ENCODE data around the gene KRTAP16-1. TPM values are rescaled to one million over a fixed set of nuclear protein-coding genes. Genes with fewer than 3 reads are reported as not detected.
A peak's percentile ranks its signal among the peaks of the same experiment; 100 is the strongest.

Gene KRTAP16-1
- total and polyA plus RNA-seq, 2 of the 4 experiments (the other 2 are of a cell fraction): not detected

DNA sequence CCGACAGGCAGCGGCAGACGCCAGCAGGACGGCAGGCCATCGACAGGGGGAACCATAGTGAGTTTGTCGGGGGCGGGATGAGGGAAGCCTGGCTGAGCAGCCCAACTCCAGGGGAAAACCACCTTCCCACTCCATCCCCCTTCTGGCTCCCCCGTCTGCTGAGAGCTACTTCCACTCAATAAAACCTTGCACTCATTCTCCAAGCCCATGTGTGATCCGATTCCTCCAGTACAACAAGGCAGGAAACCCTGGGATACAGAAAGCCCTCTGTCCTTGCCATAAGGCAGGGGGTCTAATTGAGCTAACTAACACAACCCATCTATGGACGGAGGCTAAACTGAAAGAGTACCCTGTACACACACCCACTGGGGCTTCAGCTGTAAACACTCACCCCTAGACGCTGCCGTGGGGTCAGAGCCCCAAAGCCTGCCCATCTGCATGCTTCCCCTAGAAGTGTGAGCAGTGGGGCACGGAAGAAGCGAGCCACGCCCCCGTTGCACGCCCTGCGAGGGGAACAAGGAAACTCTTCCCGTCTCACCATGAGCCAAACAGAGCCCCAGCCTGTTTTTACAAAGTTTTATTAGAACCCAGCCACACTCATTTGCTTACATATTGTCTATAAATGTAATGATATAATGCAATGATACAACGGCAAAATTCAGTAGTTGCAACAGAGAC, 10.5 kb downstream of the KRTAP16-1 start:
- H4K20me1 ChIP-seq (ENCODE audit: insufficient read depth, low read length): no peaks in the 10 kb centered on the region
- H3K56ac ChIP-seq (ENCODE audit: extremely low read depth, insufficient read depth, low read length): no peak overlapping the region
- no peak overlapping the region for H2BK20ac ChIP-seq (ENCODE audit: low read depth, low read length)
- no peak overlapping the region for H2BK120ac ChIP-seq (ENCODE audit: low read depth, low read length)
- in situ Hi-C loops (cut with MboI; ENCODE audit: low sequenced_read_pairs): no loop called here
- no peaks in the 10 kb centered on the region for H3K4me1 ChIP-seq (ENCODE audit: control insufficient read depth, insufficient read depth, low read length)
- 83% methylated on average over 3 of the region's 20 CpGs; no CpG with 5 or more reads in 1 of the 2 experiments for WGBS, 2 experiments (ENCODE audit: extremely low coverage in 2 of 2, insufficient read length in 1 of 2)
- no peak overlapping the region for H3K4ac ChIP-seq (ENCODE audit: low read depth, low read length)
- ChIA-PET POLR2A (ENCODE audit: unreplicated experiment) (no interaction called here), CTCF (no interaction called here)
- intact Hi-C loops (cut with micrococcal nuclease): no loop called here
- TF ChIP-seq FOS (IDR thresholded peaks at IDR 0.05; ENCODE audit: low read depth, low read length): no peak
- no peak overlapping the region for H3K18ac ChIP-seq (ENCODE audit: low read depth, low read length)
- H3K9ac ChIP-seq (ENCODE audit: low read depth, low read length): no peak overlapping the region
- no peak overlapping the region for H2AK9ac ChIP-seq (replicated peaks; ENCODE audit: low read depth, low read length, poor library complexity)
- H2AFZ ChIP-seq (replicated peaks; ENCODE audit: low read length, poor library complexity): no peak overlapping the region
- DNase-seq (no peak), ATAC-seq (ENCODE audit: low read depth) (no peak)
- H3K23ac ChIP-seq (ENCODE audit: low read depth, low read length): no peak overlapping the region
- no peak overlapping the region for H3K14ac ChIP-seq (replicated peaks; ENCODE audit: low read depth, low read length)
- H3K4me2 ChIP-seq (ENCODE audit: low read depth, low read length): no peak overlapping the region
- H4K5ac ChIP-seq (ENCODE audit: low read depth, low read length): no peak overlapping the region
- peaks cover 5% of the 10 kb centered on the region; the same call in 1 of the 2 replicates for H3K9me1 ChIP-seq (ENCODE audit: insufficient read depth, low read length)
- BruUV-seq (replicated peaks): no TSS peak
- peak overlapping the region; percentile 12; the same call in 1 of the 2 replicates for H2AK5ac ChIP-seq (ENCODE audit: low read depth, low read length)
- dilution Hi-C loops (cut with HindIII; ENCODE audit: low sequenced_read_pairs, unreplicated experiment): no loop called here
- H3K4me3 ChIP-seq (ENCODE audit: insufficient read depth, low read depth, low read length): no peak overlapping the region
- no peaks in the 10 kb centered on the region for H3K79me1 ChIP-seq (ENCODE audit: low read depth in 1 of 2, low read length in 2 of 2)
- no peaks in the 10 kb centered on the region; the same call in 1 of the 2 replicates for H3K27me3 ChIP-seq (ENCODE audit: control insufficient read depth, insufficient read depth, low read length)
- H3K27ac ChIP-seq (ENCODE audit: insufficient read depth, low read length): no peak overlapping the region
- no peak overlapping the region for H4K91ac ChIP-seq (ENCODE audit: insufficient read depth, low read depth, low read length)
- H2BK15ac ChIP-seq (ENCODE audit: low read depth, low read length): no peak overlapping the region
- no peak overlapping the region for H4K8ac ChIP-seq (ENCODE audit: low read depth in 2 of 2, low read length in 2 of 2)
- H3K36me3 ChIP-seq (ENCODE audit: control insufficient read depth, insufficient read depth, low read length): no peaks in the 10 kb centered on the region
- no peaks in the 10 kb centered on the region for H3K9me3 ChIP-seq (ENCODE audit: control insufficient read depth, insufficient read depth, low read length)
- H2BK5ac ChIP-seq (ENCODE audit: low read depth, low read length, poor library complexity, severe bottlenecking): no peak overlapping the region

Measured in IMR-90 (cell line).